Measurements from ENCODE around the gene UBE2F. TPM values are rescaled to one million over a fixed set of nuclear protein-coding genes. Genes with fewer than 3 reads are reported as not detected.

Gene UBE2F
- total RNA-seq, 1 experiment from 2014 or later = 62.1 TPM

- no peak overlapping the region for H4K5ac ChIP-seq (ENCODE audit: insufficient read length, low read depth, low read length)
- H3K27ac ChIP-seq (ENCODE audit: insufficient read length, low read depth, low read length) = no peak overlapping the region
- peaks cover 2% of the 10 kb centered on the region for H3K79me1 ChIP-seq (ENCODE audit: insufficient read depth, low read depth, low read length, poor library complexity, severe bottlenecking)
- DNase-seq = no peak
- no peaks in the 10 kb centered on the region; the same call in 1 of the 2 replicates for H3K4me1 ChIP-seq (ENCODE audit: insufficient read depth, low read length)
- peaks cover 7 to 8% of the 10 kb centered on the region in 2 experiments for H3K4me1 Mint-ChIP-seq
- peaks cover 56 to 77% (median 65%) of the 10 kb centered on the region in 3 experiments; a peak in 6 of 7 replicates for H3K36me3 Mint-ChIP-seq (ENCODE audit: insufficient read depth in 1 of 3, low read depth in 3 of 3)
- no peak overlapping the region for H3K9ac ChIP-seq (ENCODE audit: extremely low read depth, insufficient read length, low read length)
- H2AK5ac ChIP-seq (ENCODE audit: insufficient read length, low read length) = no peak overlapping the region
- no peak overlapping the region for H3K18ac ChIP-seq (ENCODE audit: insufficient read length, low read depth, low read length)
- no peak overlapping the region for H3K23ac ChIP-seq (ENCODE audit: insufficient read length, low read depth, low read length)
- H4K8ac ChIP-seq (replicated peaks; ENCODE audit: insufficient read length, low read depth, low read length) = no peak overlapping the region
- TF ChIP-seq, protein P1, sequence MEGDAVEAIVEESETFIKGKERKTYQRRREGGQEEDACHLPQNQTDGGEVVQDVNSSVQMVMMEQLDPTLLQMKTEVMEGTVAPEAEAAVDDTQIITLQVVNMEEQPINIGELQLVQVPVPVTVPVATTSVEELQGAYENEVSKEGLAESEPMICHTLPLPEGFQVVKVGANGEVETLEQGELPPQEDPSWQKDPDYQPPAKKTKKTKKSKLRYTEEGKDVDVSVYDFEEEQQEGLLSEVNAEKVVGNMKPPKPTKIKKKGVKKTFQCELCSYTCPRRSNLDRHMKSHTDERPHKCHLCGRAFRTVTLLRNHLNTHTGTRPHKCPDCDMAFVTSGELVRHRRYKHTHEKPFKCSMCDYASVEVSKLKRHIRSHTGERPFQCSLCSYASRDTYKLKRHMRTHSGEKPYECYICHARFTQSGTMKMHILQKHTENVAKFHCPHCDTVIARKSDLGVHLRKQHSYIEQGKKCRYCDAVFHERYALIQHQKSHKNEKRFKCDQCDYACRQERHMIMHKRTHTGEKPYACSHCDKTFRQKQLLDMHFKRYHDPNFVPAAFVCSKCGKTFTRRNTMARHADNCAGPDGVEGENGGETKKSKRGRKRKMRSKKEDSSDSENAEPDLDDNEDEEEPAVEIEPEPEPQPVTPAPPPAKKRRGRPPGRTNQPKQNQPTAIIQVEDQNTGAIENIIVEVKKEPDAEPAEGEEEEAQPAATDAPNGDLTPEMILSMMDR (conservative IDR thresholded peaks at IDR 0.05) = no peak
- H2BK12ac ChIP-seq (ENCODE audit: insufficient read length, low read depth, low read length) = no peak overlapping the region
- no peak overlapping the region for H3T11ph ChIP-seq (ENCODE audit: low read length)
- no peak overlapping the region for H3K14ac ChIP-seq (ENCODE audit: insufficient read depth, low read length)
- no peak overlapping the region for H3K4me3 Mint-ChIP-seq
- H2AFZ ChIP-seq (ENCODE audit: low read length) = no peak overlapping the region
- no peaks in the 10 kb centered on the region for H3K9me3 ChIP-seq (ENCODE audit: control insufficient read depth, low read depth, low read length)
- no peaks in the 10 kb centered on the region for H3K27me3 ChIP-seq (ENCODE audit: insufficient read depth, low read length)
- no peaks in the 10 kb centered on the region; a peak in 1 of 5 replicates for H3K9me3 Mint-ChIP-seq
- no peak overlapping the region for H3K56ac ChIP-seq (ENCODE audit: insufficient read length, low read depth, low read length)
- H2BK120ac ChIP-seq (ENCODE audit: low read depth, low read length, poor library complexity, severe bottlenecking) = no peak overlapping the region
- no peaks in the 10 kb centered on the region for H4K20me1 ChIP-seq (ENCODE audit: control insufficient read depth, insufficient read depth, insufficient read length)
- no peak overlapping the region for H2BK15ac ChIP-seq (ENCODE audit: low read depth, low read length)
- no peak overlapping the region for H3K4me2 ChIP-seq (ENCODE audit: insufficient read depth, insufficient read length, low read length)
- no peak overlapping the region for H2BK20ac ChIP-seq (ENCODE audit: low read depth, low read length, poor library complexity, severe bottlenecking)
- no peaks in the 10 kb centered on the region for H3K79me2 ChIP-seq (ENCODE audit: insufficient read depth, low read length)
- no peak overlapping the region for H3K4ac ChIP-seq (ENCODE audit: low read depth, low read length)
- no peaks in the 10 kb centered on the region for H3K27me3 Mint-ChIP-seq (ENCODE audit: low read depth)
- no CpG with 5 or more reads among the region's 3 CpGs for WGBS (ENCODE audit: extremely low coverage, insufficient read length, low lambda C conversion rate)
- H3K23me2 ChIP-seq (ENCODE audit: insufficient read length, low read depth, low read length, poor library complexity, severe bottlenecking) = no peaks in the 10 kb centered on the region
- no peak overlapping the region; a peak in 1 of 7 replicates for H3K27ac Mint-ChIP-seq
- H2BK5ac ChIP-seq (ENCODE audit: insufficient read length, low read length) = no peak overlapping the region
- H4K91ac ChIP-seq (ENCODE audit: insufficient read length, low read depth, low read length) = no peak overlapping the region
Measured at GRCh38 chr2:238085899-238086298, 119.1 kb downstream of the UBE2F start.

Data from H9 (cell line).